ENCODE measurements around the gene FRRS1. TPM values are rescaled to one million over a fixed set of nuclear protein-coding genes. Genes with fewer than 3 reads are reported as not detected.

FRRS1 gene
- total and polyA plus RNA-seq, 10 of the 15 experiments (the other 5 are each of a cell fraction or from before 2014, with no cell fraction given), result 0.13 to 18.9 (median 8.0) TPM

- no peak for TF ChIP-seq MAX (IDR thresholded peaks at IDR 0.05; ENCODE audit: low read depth, low read length)
Observed at GRCh38 chr1:99772809-99773208, 6.4 kb upstream of the FRRS1 start (continued).

GRCh38 chr1:99771513-99771918 lies 5.1 kb upstream of the FRRS1 start:
- Histone ChIP-seq H3K4me1 (ENCODE audit: control insufficient read depth, insufficient read depth, low read length) (peaks cover 4% of the 10 kb centered on the region; the same call in 1 of the 2 replicates), H3K27ac (ENCODE audit: control insufficient read depth, insufficient read depth) (no peak overlapping the region), H2AFZ (ENCODE audit: control insufficient read depth, low read depth, low read length) (peak overlapping the region; percentile 30), H3K9ac (ENCODE audit: control insufficient read depth, insufficient read depth, low read length) (no peak overlapping the region), H3K4me2 (ENCODE audit: control insufficient read depth, insufficient read depth) (no peak overlapping the region), H3K9me3 (replicated peaks; ENCODE audit: control insufficient read depth, insufficient read depth, low read length) (no peaks in the 10 kb centered on the region), H3K79me2 (ENCODE audit: control insufficient read depth, insufficient read depth, low read length) (peaks cover under 1% of the 10 kb centered on the region; the same call in 1 of the 2 replicates), H4K20me1 (ENCODE audit: control insufficient read depth, insufficient read depth) (no peaks in the 10 kb centered on the region), H3K4me3 (no peak overlapping the region), H3K36me3 (ENCODE audit: control insufficient read depth in 2 of 2, insufficient read depth in 2 of 2, low read length in 1 of 2) (no peaks in the 10 kb centered on the region), H3K27me3 (replicated peaks in 1 of 2; ENCODE audit: control insufficient read depth in 2 of 2, insufficient read depth in 2 of 2, low read length in 1 of 2) (no peaks in the 10 kb centered on the region)
- in situ Hi-C loops (cut with MboI), result loop anchor here (25.0 kb wide), 2 partner anchors 1616 to 1859 kb away; partner anchors contain the start of gene DPYD
- ATAC-seq (no peak), FAIRE-seq (no peak), DNase-seq (ENCODE audit: low read depth, low spot score) (no peak)
- ChIA-PET SMC1A (ENCODE audit: uncharacterized antibody, unreplicated experiment) (interaction anchor here (0.5 to 11.2 kb wide), 8 partner anchors 9 to 684 kb away, joined by 3 to 99 read pairs (median 4); no protein-coding TSS in a partner anchor), POLR2A (interaction anchor here (0.8 kb wide), 1 partner anchor 8 kb away, joined by 3 read pairs; no protein-coding TSS in a partner anchor), CTCF (interaction anchor here (1.2 to 1.4 kb wide), 3 partner anchors 10 to 35 kb away, joined by 3 to 4 read pairs (median 4); no protein-coding TSS in a partner anchor), RAD21 (ENCODE audit: unreplicated experiment) (interaction anchor here (0.8 kb wide), 1 partner anchor 14 kb away, joined by 3 read pairs; no protein-coding TSS in a partner anchor)
- no TSS peak for BruUV-seq (replicated peaks)
- intact Hi-C loops (cut with micrococcal nuclease; ENCODE audit: unreplicated experiment), result no loop called here
- TF ChIP-seq CBX5 (IDR thresholded peaks at IDR 0.05; ENCODE audit: low read depth) (no peak), TCF3 (IDR thresholded peaks at IDR 0.05; ENCODE audit: borderline replicate concordance, insufficient read depth, low read depth, low read length) (no peak), ATF2 (IDR thresholded peaks at IDR 0.05; ENCODE audit: low read length) (no peak), PAX8 (IDR thresholded peaks at IDR 0.05) (no peak), FOXM1 (IDR thresholded peaks at IDR 0.05; ENCODE audit: low read depth, low read length) (no peak), GATAD2B (conservative IDR thresholded peaks at IDR 0.05; ENCODE audit: low read depth) (no peak), EGR1 (IDR thresholded peaks at IDR 0.05; ENCODE audit: borderline replicate concordance in 1 of 2, low read depth in 2 of 2, low read length in 2 of 2) (no peak), ZNF687 (IDR thresholded peaks at IDR 0.05) (no peak), MAX (IDR thresholded peaks at IDR 0.05; ENCODE audit: low read depth, low read length) (no peak), SPI1 (IDR thresholded peaks at IDR 0.05; ENCODE audit: borderline replicate concordance, insufficient read depth, low read depth, low read length) (no peak), ZBTB40 (IDR thresholded peaks at IDR 0.05; ENCODE audit: borderline replicate concordance) (no peak)
